Activated gamma-delta T cell (primary cell): ENCODE measurements around the gene MLN.
"Not testable (repeated sequence)": the region's sequence is repeated elsewhere in the genome, so short reads cannot be mapped to it uniquely, and the experiment has no call there.

Source experiments
- DNase-seq: peaks from one replicate; lab custom pipeline; 2025; lab: John Stamatoyannopoulos, UW

The MLN gene

GRCh38 chr6:33834401-33835392, 30.9 kb upstream of the MLN start:
- no peak for DNase-seq

- DNase-seq = no peak
These were observed 29.8 kb upstream of the MLN start for GRCh38 chr6:33833599-33833998.

- not testable (repeated sequence) for DNase-seq
These were observed 29.0 kb upstream of the MLN start for GRCh38 chr6:33832831-33833230.

GRCh38 chr6:33831725-33832124, 27.9 kb upstream of the MLN start:
- not testable (repeated sequence) for DNase-seq

GRCh38 chr6:33830635-33831240, 26.9 kb upstream of the MLN start:
- DNase-seq = no peak

- DNase-seq = no peak
These were observed 25.2 kb upstream of the MLN start for GRCh38 chr6:33828764-33829731.

- DNase-seq = no peak
These were observed 24.6 kb upstream of the MLN start for GRCh38 chr6:33828452-33828763.

- no peak for DNase-seq
These were observed 24.0 kb upstream of the MLN start for GRCh38 chr6:33827546-33828451.

- no peak for DNase-seq
These were observed 22.7 kb upstream of the MLN start for GRCh38 chr6:33826537-33826936.

GRCh38 chr6:33824461-33825154, 20.8 kb upstream of the MLN start:
- DNase-seq = no peak

GRCh38 chr6:33823806-33824205, 20.0 kb upstream of the MLN start:
- DNase-seq = no peak

GRCh38 chr6:33822575-33823395, 19.0 kb upstream of the MLN start:
- no peak for DNase-seq

- no peak for DNase-seq
These were observed 17.1 kb upstream of the MLN start for GRCh38 chr6:33820784-33821520.

GRCh38 chr6:33820243-33820642, 16.4 kb upstream of the MLN start:
- DNase-seq = no peak

- DNase-seq = no peak
These were observed 15.2 kb upstream of the MLN start for GRCh38 chr6:33819021-33819420.

- DNase-seq = no peak
These were observed 14.5 kb upstream of the MLN start for GRCh38 chr6:33818293-33818692.

GRCh38 chr6:33817489-33817888, 13.7 kb upstream of the MLN start:
- no peak for DNase-seq

- no peak for DNase-seq
These were observed 13.1 kb upstream of the MLN start for GRCh38 chr6:33816911-33817310.

GRCh38 chr6:33815854-33816253, 12.1 kb upstream of the MLN start:
- no peak for DNase-seq
